Omental fat pad (tissue), 4 donors: ENCODE results near the gene PPFIBP1. TPM values are rescaled to one million over a fixed set of nuclear protein-coding genes. Genes with fewer than 3 reads are reported as not detected.
"Not testable (repeated sequence)": the region's sequence is repeated elsewhere in the genome, so short reads cannot be mapped to it uniquely, and the experiment has no call there.

Experiments
- ATAC-seq: fragments of 150-250 bp; one replicate; pipeline ENCODE4 v1.9.1; 2016; ENCODE audit warnings: mild to moderate bottlenecking, moderate library complexity; ENCODE audit not compliant: low FRiP score
- DNase-seq: peaks from one replicate; pipeline ENCODE4 v3.0.0-alpha.2; 2019; ENCODE audit warnings: low spot score
- total RNA-seq, 4 donors: library from RNA; depleted of rRNA; stranded (reverse); fragments of >200 nt; gene quantifications; one replicate each; pipeline ENCODE4 v1.1.0, GENCODE V29; 2016
- TF ChIP-seq, protein P1 (sequence below), 3 donors: fragments of 450-650 bp; IDR thresholded peaks; one replicate each; pipeline ENCODE4 v1.5.1; 2016 to 2017; ENCODE audit warnings: antibody characterized with exemption in 3 of 3, mild to moderate bottlenecking in 3 of 3, moderate library complexity in 2 of 3

The PPFIBP1 gene
- total RNA-seq, 4 donors from 2014 or later: 40.2 to 164 (median 56.5) TPM

DNA sequence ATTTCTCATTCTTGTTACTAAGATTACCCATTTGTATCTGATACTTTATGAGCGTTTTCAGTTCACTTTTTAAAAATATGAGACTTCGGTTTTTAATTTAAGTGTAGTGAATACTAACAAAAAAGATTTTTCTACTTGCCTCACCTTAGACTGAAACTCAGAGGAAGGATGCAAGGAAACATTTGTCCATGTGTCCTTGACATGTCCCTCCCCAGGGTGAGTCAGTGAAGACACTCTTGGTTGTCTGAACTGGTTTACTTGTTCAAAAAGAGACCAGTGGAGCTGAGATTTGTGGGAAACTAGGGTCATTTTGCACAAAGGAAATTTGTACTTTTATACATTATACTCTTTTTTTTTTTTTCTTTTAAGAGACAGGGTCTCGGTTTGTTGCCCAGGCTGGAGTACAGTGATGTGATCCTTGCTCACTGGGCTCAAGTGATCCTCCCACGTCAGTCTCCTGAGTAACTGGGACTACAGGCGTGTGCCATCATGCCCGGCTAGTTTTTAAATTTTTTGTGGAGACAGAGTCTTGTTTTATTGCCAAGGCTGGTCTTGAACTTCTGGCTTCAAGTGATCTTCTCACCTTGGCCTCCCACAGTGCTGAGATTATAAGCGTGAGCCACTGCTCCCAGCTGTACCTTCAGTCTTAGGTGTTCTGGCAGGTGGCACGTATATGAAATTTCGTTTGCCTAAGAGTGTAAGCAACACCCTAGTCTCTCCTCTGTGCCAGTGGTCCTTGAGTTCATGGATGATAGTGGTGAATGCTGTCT lies 56.7 kb downstream of the PPFIBP1 start:
- DNase-seq: no peak
- ATAC-seq: no peak
- TF ChIP-seq, protein P1, sequence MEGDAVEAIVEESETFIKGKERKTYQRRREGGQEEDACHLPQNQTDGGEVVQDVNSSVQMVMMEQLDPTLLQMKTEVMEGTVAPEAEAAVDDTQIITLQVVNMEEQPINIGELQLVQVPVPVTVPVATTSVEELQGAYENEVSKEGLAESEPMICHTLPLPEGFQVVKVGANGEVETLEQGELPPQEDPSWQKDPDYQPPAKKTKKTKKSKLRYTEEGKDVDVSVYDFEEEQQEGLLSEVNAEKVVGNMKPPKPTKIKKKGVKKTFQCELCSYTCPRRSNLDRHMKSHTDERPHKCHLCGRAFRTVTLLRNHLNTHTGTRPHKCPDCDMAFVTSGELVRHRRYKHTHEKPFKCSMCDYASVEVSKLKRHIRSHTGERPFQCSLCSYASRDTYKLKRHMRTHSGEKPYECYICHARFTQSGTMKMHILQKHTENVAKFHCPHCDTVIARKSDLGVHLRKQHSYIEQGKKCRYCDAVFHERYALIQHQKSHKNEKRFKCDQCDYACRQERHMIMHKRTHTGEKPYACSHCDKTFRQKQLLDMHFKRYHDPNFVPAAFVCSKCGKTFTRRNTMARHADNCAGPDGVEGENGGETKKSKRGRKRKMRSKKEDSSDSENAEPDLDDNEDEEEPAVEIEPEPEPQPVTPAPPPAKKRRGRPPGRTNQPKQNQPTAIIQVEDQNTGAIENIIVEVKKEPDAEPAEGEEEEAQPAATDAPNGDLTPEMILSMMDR (IDR thresholded peaks at IDR 0.05): no peak

DNA sequence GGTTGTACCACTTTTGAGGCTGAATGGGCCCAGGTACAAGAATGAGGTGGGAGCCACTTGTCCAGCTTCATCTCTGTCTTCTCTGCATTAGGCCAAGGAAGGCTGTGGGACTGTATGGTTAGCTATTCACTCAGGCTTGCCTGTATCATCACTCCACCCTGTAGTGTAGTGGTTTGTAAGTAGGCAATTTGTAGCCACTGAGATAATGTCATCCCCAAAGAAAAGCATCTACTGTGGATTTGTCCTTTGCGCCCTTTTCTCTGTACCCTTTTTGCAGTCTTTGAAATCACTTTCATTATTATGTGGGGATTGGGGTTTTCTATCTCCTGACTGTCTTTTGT lies 57.3 kb downstream of the PPFIBP1 start:
- DNase-seq, ATAC-seq: not testable (repeated sequence)

GRCh38 chr12:27581833-27582232 lies 57.8 kb downstream of the PPFIBP1 start:
- not testable (repeated sequence) for ATAC-seq, DNase-seq

- DNase-seq, ATAC-seq: not testable (repeated sequence)
Measured at GRCh38 chr12:27582445-27582844, 58.4 kb downstream of the PPFIBP1 start.

DNA sequence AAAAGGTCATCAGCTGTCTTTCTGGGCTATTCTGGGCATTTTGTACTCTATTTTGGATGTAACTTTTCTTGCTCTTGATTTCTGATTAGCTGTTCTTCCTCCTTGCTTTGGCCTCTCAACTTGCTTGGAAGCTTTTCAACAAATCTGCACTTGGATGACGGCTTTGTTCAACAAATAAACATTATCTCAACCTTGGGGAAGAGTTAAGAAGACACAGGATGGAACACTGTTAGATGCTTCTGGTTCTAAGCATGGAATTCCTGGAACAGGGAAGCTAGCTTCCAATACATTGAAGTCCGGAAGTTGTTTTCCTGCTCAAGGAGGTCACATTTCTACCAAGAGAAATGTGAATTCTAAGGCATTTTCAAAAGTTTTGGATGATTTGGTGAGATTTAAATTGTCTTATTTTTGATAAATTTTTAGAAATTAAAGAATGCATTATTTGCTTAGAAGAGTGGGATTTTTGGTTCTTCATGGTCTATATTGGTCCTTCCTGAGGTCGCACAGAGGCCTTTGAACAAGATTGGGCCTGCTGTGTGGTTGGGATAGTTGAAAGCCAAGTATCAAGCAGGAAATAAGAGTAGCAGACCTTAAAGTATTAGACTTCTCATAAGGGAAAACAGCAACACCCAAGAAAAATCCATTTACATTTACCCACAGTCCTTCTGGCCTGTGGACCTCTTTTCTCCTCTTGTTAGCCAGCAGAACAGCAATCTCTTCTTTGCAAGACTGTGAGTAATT lies 59.2 kb downstream of the PPFIBP1 start:
- DNase-seq (no peak), ATAC-seq (no peak)
- TF ChIP-seq, protein P1 (IDR thresholded peaks at IDR 0.05): no peak

DNA sequence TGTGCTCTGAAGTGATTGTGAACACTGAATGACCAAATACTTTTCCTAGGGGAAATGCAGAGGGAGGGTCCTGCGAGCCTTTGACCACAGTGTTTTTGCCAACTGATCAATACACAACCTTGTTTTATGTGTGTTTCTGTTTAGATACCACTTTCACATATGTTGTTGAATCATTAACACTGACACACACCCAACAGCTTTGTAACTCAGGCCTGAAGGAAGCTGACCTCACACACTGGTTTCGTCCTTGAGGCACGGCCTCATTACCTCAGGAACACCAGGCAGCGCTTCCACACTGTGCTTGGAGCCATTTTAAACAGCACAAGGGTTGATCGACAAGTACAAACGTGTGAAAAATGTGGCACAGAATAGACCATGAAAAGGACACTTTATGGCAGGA lies 60.0 kb downstream of the PPFIBP1 start:
- no peak for ATAC-seq
- TF ChIP-seq, protein P1 (IDR thresholded peaks at IDR 0.05): no peak
- no peak for DNase-seq

DNA sequence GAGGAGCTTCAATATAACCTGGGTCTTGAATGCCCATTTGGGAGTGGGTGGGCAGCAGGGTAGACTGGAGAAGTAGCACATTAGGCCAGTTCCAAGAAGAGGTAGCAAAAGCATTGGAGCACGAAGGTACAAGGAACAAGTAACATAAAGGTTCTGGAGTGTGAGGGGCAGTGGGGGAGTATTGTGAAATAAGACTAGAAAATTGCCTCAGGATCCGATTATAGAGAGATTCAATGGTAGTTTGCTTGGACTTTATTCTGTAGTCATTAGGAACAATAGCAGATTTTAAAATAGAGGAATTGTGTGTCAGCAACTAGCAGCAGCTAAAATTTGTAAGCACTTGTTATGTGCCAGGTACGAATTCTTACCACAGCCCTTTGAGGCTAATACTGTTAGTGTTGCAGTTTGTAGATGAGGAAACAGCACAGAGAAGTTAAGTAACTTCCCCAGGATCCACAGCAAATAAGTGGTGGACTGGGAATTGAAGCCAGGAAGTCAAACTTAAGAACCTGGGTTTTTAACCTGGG lies 61.8 kb downstream of the PPFIBP1 start:
- TF ChIP-seq, protein P1 (IDR thresholded peaks at IDR 0.05): no peak
- ATAC-seq: no peak
- DNase-seq: no peak

GRCh38 chr12:27588075-27588730 lies 64.2 kb downstream of the PPFIBP1 start:
- ATAC-seq, DNase-seq: not testable (repeated sequence)

- TF ChIP-seq, protein P1 (IDR thresholded peaks at IDR 0.05): no peak
- DNase-seq: no peak
- ATAC-seq: no peak
Measured at GRCh38 chr12:27588776-27589175, 64.8 kb downstream of the PPFIBP1 start.
